HepG2 (cell line): Measurements from ENCODE around the gene LSS. TPM values are rescaled to one million over a fixed set of nuclear protein-coding genes. Genes with fewer than 3 reads are reported as not detected.

Experiments used
- ASH2L ChIP-seq: fragments of 300-600, 200-600 bp; sonication (generic); IDR thresholded peaks from 2 replicates; pipeline ENCODE4 v1.7.0; 2017; ENCODE audit warnings: low read depth, mild to moderate bottlenecking, moderate library complexity, mixed read lengths, low read length; ENCODE audit not compliant: insufficient read length
- GATA4 ChIP-seq: sonication (generic); IDR thresholded peaks from 2 replicates; pipeline ENCODE4 v1.6.1; 2016; ENCODE audit warnings: antibody characterized with exemption, low read depth, borderline replicate concordance
- KDM2A ChIP-seq: sonication (generic); formaldehyde crosslinking; IDR thresholded peaks from 2 replicates; pipeline ENCODE4 v1.4.0; 2020; ENCODE audit warnings: low read depth, missing genetic modification reagents, borderline replicate concordance
- KLF16 ChIP-seq, 2 experiments: sonication (generic) in 1 of 2; formaldehyde crosslinking in 1 of 2; IDR thresholded peaks; 2 replicates each; pipeline versions ENCODE4 v1.6.1 to v1.8.0; 2016 to 2023; ENCODE audit warnings: missing genetic modification reagents in 2 of 2, missing compliant biosample characterization in 1 of 2
- KMT2B ChIP-seq: IDR thresholded peaks from 2 replicates; pipeline ENCODE4 v1.6.1; 2016; ENCODE audit warnings: missing genetic modification reagents, missing compliant biosample characterization
- NR2F6 ChIP-seq, 2 experiments: IDR thresholded peaks; 2 replicates each; pipeline ENCODE4 v1.6.1; 2016; ENCODE audit warnings: antibody characterized with exemption in 1 of 2, mild to moderate bottlenecking in 1 of 2
- PHF8 ChIP-seq: sonication (generic); formaldehyde crosslinking; IDR thresholded peaks from 2 replicates; pipeline ENCODE4 v1.5.0; 2020; ENCODE audit warnings: missing genetic modification reagents
- RFX5 ChIP-seq: IDR thresholded peaks from 2 replicates; pipeline ENCODE4 v1.6.1; 2011; ENCODE audit warnings: low read depth, low read length, improper control_type of control experiment
- WIZ ChIP-seq: sonication (generic); formaldehyde crosslinking; IDR thresholded peaks from 2 replicates; pipeline ENCODE4 v1.5.1; 2020; ENCODE audit warnings: mild to moderate bottlenecking, missing genetic modification reagents
- ZFP90 ChIP-seq: sonication (generic); formaldehyde crosslinking; IDR thresholded peaks from 2 replicates; pipeline ENCODE4 v1.8.0; 2022; ENCODE audit warnings: missing genetic modification reagents, mild to moderate bottlenecking, inconsistent platforms, borderline replicate concordance
- polyA plus RNA-seq, 8 experiments: library from polyadenylated mRNA; depleted of rRNA in 3 of 8; stranded (reverse) in 7 of 8; unstranded in 1 of 8; fragments of >200 nt; fragmentation: Illumina TruSeq in 4 of 8; extraction: Trizol in 4 of 8; gene quantifications; 2 replicates each; pipeline versions ENCODE4 v1.2.1 to v1.2.3, GENCODE V29; 2011 to 2016; ENCODE audit warnings: low read depth in 4 of 8, missing spikeins in 1 of 8, mixed read lengths in 1 of 8; ENCODE audit not compliant: insufficient read depth in 1 of 8
- total RNA-seq, 5 experiments: library from RNA; depleted of rRNA; stranded (reverse); fragments of >200 nt; fragmentation: Illumina TruSeq; extraction: Trizol; gene quantifications; 2 replicates each; pipeline ENCODE4 v1.2.3, GENCODE V29; 2016; ENCODE audit warnings: low read depth in 1 of 5
- TF ChIP-seq, protein P1 (sequence below): sonication (generic); formaldehyde crosslinking; IDR thresholded peaks from 2 replicates; pipeline ENCODE4 v1.4.0; 2020; ENCODE audit warnings: mild to moderate bottlenecking, missing genetic modification reagents
- TF ChIP-seq, protein P2 (sequence below): sonication (generic); formaldehyde crosslinking; IDR thresholded peaks from 2 replicates; pipeline ENCODE4 v1.4.0; 2020; ENCODE audit warnings: missing genetic modification reagents
- TF ChIP-seq, protein P3 (sequence below): IDR thresholded peaks from 2 replicates; pipeline ENCODE4 v1.4.0; 2020; ENCODE audit warnings: mild to moderate bottlenecking, missing genetic modification reagents

The LSS gene
- total and polyA plus RNA-seq, 2 of the 13 experiments (the other 11 are each of a cell fraction or from before 2014, with no cell fraction given): 72.6 to 113 TPM

DNA sequence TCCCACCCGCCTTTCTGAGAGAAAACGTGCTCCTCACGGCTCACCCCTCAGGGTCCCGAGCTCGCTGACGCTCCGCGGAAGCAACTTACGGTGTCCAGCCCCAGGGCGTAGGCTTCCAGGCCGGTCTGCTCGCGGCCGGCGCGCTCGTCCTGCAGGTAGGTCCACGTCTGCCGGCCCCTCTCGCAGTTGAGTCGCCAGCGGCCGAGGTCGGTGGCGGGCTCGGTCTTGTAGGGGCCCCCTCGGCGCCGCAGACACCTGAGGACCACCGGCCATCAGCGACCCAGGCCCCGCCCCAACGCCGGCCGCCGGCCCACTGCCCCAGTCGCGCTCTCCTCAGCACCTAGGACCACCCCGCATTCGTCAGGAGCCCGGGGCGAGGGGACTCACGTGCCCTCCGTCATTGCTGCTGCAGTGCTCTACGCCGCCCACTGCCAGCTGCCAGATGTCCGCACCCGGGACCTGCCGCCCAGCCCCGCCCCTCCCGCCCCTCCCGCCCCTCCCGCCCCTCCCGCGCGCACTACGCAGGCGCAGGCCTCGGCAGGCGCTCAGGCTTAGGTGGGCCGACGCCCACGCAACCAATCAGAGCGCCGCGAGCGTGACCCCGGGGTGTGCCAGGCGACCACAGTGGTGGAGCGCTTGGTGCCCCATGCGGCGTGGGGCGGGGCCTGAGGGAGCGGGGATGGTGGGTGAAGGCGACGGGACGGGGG, at the start of gene LSS (continued):
- TF ChIP-seq, protein P1, sequence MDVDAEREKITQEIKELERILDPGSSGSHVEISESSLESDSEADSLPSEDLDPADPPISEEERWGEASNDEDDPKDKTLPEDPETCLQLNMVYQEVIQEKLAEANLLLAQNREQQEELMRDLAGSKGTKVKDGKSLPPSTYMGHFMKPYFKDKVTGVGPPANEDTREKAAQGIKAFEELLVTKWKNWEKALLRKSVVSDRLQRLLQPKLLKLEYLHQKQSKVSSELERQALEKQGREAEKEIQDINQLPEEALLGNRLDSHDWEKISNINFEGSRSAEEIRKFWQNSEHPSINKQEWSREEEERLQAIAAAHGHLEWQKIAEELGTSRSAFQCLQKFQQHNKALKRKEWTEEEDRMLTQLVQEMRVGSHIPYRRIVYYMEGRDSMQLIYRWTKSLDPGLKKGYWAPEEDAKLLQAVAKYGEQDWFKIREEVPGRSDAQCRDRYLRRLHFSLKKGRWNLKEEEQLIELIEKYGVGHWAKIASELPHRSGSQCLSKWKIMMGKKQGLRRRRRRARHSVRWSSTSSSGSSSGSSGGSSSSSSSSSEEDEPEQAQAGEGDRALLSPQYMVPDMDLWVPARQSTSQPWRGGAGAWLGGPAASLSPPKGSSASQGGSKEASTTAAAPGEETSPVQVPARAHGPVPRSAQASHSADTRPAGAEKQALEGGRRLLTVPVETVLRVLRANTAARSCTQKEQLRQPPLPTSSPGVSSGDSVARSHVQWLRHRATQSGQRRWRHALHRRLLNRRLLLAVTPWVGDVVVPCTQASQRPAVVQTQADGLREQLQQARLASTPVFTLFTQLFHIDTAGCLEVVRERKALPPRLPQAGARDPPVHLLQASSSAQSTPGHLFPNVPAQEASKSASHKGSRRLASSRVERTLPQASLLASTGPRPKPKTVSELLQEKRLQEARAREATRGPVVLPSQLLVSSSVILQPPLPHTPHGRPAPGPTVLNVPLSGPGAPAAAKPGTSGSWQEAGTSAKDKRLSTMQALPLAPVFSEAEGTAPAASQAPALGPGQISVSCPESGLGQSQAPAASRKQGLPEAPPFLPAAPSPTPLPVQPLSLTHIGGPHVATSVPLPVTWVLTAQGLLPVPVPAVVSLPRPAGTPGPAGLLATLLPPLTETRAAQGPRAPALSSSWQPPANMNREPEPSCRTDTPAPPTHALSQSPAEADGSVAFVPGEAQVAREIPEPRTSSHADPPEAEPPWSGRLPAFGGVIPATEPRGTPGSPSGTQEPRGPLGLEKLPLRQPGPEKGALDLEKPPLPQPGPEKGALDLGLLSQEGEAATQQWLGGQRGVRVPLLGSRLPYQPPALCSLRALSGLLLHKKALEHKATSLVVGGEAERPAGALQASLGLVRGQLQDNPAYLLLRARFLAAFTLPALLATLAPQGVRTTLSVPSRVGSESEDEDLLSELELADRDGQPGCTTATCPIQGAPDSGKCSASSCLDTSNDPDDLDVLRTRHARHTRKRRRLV (CRISPR knock-in tag): no peak
- TF ChIP-seq RFX5 (no peak), ASH2L (peak; percentile 29), KDM2A (CRISPR knock-in tag) (0 out of 2 replicates have a peak, but pooled peaks have one; percentile 46), KMT2B (CRISPR knock-in tag) (0 out of 2 replicates have a peak, but pooled peaks have one; percentile 51), ZFP90 (CRISPR knock-in tag) (no peak), GATA4 (peak; percentile 30; the same call in 1 of the 2 replicates), NR2F6 (IDR thresholded peaks at IDR 0.05) (no peak), NR2F6 (CRISPR knock-in tag; IDR thresholded peaks at IDR 0.05) (peak; percentile 35; the same call in 1 of the 2 replicates), WIZ (CRISPR knock-in tag) (0 out of 2 replicates have a peak, but pooled peaks have one; percentile 22), PHF8 (CRISPR knock-in tag) (peak; percentile 53), KLF16 (CRISPR knock-in tag; IDR thresholded peaks at IDR 0.05) (peak in 1 of 2 experiments; percentile 17; a peak in 2 of 4 replicates)
- TF ChIP-seq, protein P2, sequence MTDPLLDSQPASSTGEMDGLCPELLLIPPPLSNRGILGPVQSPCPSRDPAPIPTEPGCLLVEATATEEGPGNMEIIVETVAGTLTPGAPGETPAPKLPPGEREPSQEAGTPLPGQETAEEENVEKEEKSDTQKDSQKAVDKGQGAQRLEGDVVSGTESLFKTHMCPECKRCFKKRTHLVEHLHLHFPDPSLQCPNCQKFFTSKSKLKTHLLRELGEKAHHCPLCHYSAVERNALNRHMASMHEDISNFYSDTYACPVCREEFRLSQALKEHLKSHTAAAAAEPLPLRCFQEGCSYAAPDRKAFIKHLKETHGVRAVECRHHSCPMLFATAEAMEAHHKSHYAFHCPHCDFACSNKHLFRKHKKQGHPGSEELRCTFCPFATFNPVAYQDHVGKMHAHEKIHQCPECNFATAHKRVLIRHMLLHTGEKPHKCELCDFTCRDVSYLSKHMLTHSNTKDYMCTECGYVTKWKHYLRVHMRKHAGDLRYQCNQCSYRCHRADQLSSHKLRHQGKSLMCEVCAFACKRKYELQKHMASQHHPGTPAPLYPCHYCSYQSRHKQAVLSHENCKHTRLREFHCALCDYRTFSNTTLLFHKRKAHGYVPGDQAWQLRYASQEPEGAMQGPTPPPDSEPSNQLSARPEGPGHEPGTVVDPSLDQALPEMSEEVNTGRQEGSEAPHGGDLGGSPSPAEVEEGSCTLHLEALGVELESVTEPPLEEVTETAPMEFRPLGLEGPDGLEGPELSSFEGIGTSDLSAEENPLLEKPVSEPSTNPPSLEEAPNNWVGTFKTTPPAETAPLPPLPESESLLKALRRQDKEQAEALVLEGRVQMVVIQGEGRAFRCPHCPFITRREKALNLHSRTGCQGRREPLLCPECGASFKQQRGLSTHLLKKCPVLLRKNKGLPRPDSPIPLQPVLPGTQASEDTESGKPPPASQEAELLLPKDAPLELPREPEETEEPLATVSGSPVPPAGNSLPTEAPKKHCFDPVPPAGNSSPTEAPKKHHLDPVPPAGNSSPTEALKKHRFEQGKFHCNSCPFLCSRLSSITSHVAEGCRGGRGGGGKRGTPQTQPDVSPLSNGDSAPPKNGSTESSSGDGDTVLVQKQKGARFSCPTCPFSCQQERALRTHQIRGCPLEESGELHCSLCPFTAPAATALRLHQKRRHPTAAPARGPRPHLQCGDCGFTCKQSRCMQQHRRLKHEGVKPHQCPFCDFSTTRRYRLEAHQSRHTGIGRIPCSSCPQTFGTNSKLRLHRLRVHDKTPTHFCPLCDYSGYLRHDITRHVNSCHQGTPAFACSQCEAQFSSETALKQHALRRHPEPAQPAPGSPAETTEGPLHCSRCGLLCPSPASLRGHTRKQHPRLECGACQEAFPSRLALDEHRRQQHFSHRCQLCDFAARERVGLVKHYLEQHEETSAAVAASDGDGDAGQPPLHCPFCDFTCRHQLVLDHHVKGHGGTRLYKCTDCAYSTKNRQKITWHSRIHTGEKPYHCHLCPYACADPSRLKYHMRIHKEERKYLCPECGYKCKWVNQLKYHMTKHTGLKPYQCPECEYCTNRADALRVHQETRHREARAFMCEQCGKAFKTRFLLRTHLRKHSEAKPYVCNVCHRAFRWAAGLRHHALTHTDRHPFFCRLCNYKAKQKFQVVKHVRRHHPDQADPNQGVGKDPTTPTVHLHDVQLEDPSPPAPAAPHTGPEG: 0 out of 2 replicates have a peak, but pooled peaks have one; percentile 44
- TF ChIP-seq, protein P3, sequence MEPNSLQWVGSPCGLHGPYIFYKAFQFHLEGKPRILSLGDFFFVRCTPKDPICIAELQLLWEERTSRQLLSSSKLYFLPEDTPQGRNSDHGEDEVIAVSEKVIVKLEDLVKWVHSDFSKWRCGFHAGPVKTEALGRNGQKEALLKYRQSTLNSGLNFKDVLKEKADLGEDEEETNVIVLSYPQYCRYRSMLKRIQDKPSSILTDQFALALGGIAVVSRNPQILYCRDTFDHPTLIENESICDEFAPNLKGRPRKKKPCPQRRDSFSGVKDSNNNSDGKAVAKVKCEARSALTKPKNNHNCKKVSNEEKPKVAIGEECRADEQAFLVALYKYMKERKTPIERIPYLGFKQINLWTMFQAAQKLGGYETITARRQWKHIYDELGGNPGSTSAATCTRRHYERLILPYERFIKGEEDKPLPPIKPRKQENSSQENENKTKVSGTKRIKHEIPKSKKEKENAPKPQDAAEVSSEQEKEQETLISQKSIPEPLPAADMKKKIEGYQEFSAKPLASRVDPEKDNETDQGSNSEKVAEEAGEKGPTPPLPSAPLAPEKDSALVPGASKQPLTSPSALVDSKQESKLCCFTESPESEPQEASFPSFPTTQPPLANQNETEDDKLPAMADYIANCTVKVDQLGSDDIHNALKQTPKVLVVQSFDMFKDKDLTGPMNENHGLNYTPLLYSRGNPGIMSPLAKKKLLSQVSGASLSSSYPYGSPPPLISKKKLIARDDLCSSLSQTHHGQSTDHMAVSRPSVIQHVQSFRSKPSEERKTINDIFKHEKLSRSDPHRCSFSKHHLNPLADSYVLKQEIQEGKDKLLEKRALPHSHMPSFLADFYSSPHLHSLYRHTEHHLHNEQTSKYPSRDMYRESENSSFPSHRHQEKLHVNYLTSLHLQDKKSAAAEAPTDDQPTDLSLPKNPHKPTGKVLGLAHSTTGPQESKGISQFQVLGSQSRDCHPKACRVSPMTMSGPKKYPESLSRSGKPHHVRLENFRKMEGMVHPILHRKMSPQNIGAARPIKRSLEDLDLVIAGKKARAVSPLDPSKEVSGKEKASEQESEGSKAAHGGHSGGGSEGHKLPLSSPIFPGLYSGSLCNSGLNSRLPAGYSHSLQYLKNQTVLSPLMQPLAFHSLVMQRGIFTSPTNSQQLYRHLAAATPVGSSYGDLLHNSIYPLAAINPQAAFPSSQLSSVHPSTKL: 0 out of 2 replicates have a peak, but pooled peaks have one; percentile 35
